Trophoblast cell (in vitro differentiated cells and primary cell): Measurements from ENCODE around the gene SPRED2.

Source experiments
- DNase-seq, 2 donors: peaks; one replicate each; pipeline ENCODE4 v3.0.0-alpha.2; 2016
- H2AFZ ChIP-seq: 2 replicates; pipeline ENCODE4 v1.6.1; 2013; ENCODE audit warnings: low read length, moderate library complexity, mild to moderate bottlenecking; ENCODE audit not compliant: insufficient read depth, poor library complexity
- H2AK5ac ChIP-seq: 2 replicates; pipeline ENCODE4 v1.6.1; 2013; ENCODE audit warnings: mild to moderate bottlenecking, low read length
- H2BK120ac ChIP-seq: 2 replicates; pipeline ENCODE4 v1.6.1; 2013; ENCODE audit warnings: low read length, mild to moderate bottlenecking, moderate library complexity; ENCODE audit not compliant: insufficient read depth, poor library complexity
- H2BK12ac ChIP-seq: 2 replicates; pipeline ENCODE4 v1.6.1; 2013; ENCODE audit warnings: mild to moderate bottlenecking, low read length, moderate library complexity
- H2BK5ac ChIP-seq: 2 replicates; pipeline ENCODE4 v1.6.1; 2013; ENCODE audit warnings: low read length, low read depth, moderate library complexity, mild to moderate bottlenecking; ENCODE audit not compliant: poor library complexity
- H3K14ac ChIP-seq: 2 replicates; pipeline ENCODE4 v1.6.1; 2013; ENCODE audit warnings: mild to moderate bottlenecking, low read length
- H3K18ac ChIP-seq: 2 replicates; pipeline ENCODE4 v1.6.1; 2013; ENCODE audit warnings: mild to moderate bottlenecking, low read length
- H3K23ac ChIP-seq: 2 replicates; pipeline ENCODE4 v1.6.1; 2013; ENCODE audit warnings: low read length
- H3K27ac ChIP-seq: 2 replicates; pipeline ENCODE4 v1.5.1; 2013; ENCODE audit warnings: low read depth, mild to moderate bottlenecking, inconsistent platforms, low read length, moderate library complexity
- H3K27me3 ChIP-seq: 2 replicates; pipeline ENCODE4 v1.6.1; 2013; ENCODE audit warnings: inconsistent platforms, mild to moderate bottlenecking, low read length, moderate library complexity; ENCODE audit not compliant: insufficient read depth
- H3K36me3 ChIP-seq, 2 experiments: 1 replicate in 1 of 2; 2 replicates in 1 of 2; pipeline ENCODE4 v1.6.1; 2013; ENCODE audit warnings: low read length in 2 of 2, mild to moderate bottlenecking in 2 of 2, moderate library complexity in 1 of 2; ENCODE audit not compliant: insufficient read depth in 2 of 2, control insufficient read depth in 1 of 2
- H3K4ac ChIP-seq: 2 replicates; pipeline ENCODE4 v1.6.1; 2013; ENCODE audit warnings: low read depth, mild to moderate bottlenecking, low read length, moderate library complexity
- H3K4me1 ChIP-seq, 2 experiments: 1 replicate in 1 of 2; 2 replicates in 1 of 2; pipeline ENCODE4 v1.6.1; 2013; ENCODE audit warnings: low read length in 2 of 2, mild to moderate bottlenecking in 2 of 2, moderate library complexity in 1 of 2; ENCODE audit not compliant: insufficient read depth in 2 of 2, control insufficient read depth in 1 of 2
- H3K4me2 ChIP-seq: 2 replicates; pipeline ENCODE4 v1.6.1; 2013; ENCODE audit warnings: inconsistent platforms, mild to moderate bottlenecking, low read length, moderate library complexity
- H3K4me3 ChIP-seq: 2 replicates; pipeline ENCODE4 v1.5.1; 2013; ENCODE audit warnings: mild to moderate bottlenecking, low read depth, low read length, inconsistent platforms
- H3K79me1 ChIP-seq: one replicate; pipeline ENCODE4 v1.6.1; 2013; ENCODE audit warnings: low read length
- H3K79me2 ChIP-seq: 2 replicates; pipeline ENCODE4 v1.6.1; 2013; ENCODE audit warnings: low read length, mild to moderate bottlenecking; ENCODE audit not compliant: control insufficient read depth, insufficient read depth, poor library complexity
- H3K9ac ChIP-seq: 2 replicates; pipeline ENCODE4 v1.6.1; 2013; ENCODE audit warnings: mild to moderate bottlenecking, low read length
- H3K9me3 ChIP-seq: 2 replicates; pipeline ENCODE4 v1.6.1; 2013; ENCODE audit warnings: low read depth, mild to moderate bottlenecking, control low read depth, inconsistent platforms, low read length; ENCODE audit not compliant: insufficient read depth
- H4K12ac ChIP-seq: 2 replicates; pipeline ENCODE4 v1.6.1; 2013; ENCODE audit warnings: low read depth, mild to moderate bottlenecking, low read length, moderate library complexity
- H4K8ac ChIP-seq: 2 replicates; pipeline ENCODE4 v1.6.1; 2013; ENCODE audit warnings: low read depth, mild to moderate bottlenecking, low read length, moderate library complexity
- H4K91ac ChIP-seq: one replicate; pipeline ENCODE4 v1.6.1; 2013; ENCODE audit warnings: low read depth, mild to moderate bottlenecking, low read length, moderate library complexity
- WGBS: extraction: QIAGEN DNeasy Blood & Tissue Kit; methylation state at CpG from one replicate; pipeline ENCODE4 v1.1.7; 2013; ENCODE audit warnings: missing lambda C conversion rate; ENCODE audit not compliant: insufficient read length, insufficient coverage; ENCODE audit errors: extremely low coverage; 5-methylcytosine and 5-hydroxymethylcytosine counted together

The SPRED2 gene

GRCh38 chr2:65367524-65367923 is 64.9 kb downstream of the SPRED2 start:
- no peak overlapping the region for H2AK5ac ChIP-seq
- no peak overlapping the region for H3K4me2 ChIP-seq
- H3K9ac ChIP-seq, result no peak overlapping the region
- no peak overlapping the region for H4K91ac ChIP-seq
- no peaks in the 10 kb centered on the region for H3K79me1 ChIP-seq
- no peaks in the 10 kb centered on the region for H3K9me3 ChIP-seq
- no peak overlapping the region for H3K18ac ChIP-seq
- H3K4me1 ChIP-seq, result peaks cover 0 to 8% of the 10 kb centered on the region in 2 experiments
- no peak overlapping the region for H4K8ac ChIP-seq
- H2BK12ac ChIP-seq, result no peak overlapping the region
- H3K79me2 ChIP-seq, result no peaks in the 10 kb centered on the region
- H3K14ac ChIP-seq, result no peak overlapping the region
- H3K36me3 ChIP-seq, result no peaks in the 10 kb centered on the region
- H3K27ac ChIP-seq, result no peak overlapping the region
- no peak overlapping the region for H3K4me3 ChIP-seq
- H3K23ac ChIP-seq, result no peak overlapping the region
- no peak overlapping the region for H2AFZ ChIP-seq
- H3K4ac ChIP-seq, result no peak overlapping the region
- H2BK5ac ChIP-seq, result no peak overlapping the region
- peak; percentile 91 to 93 for DNase-seq
- H3K27me3 ChIP-seq, result no peaks in the 10 kb centered on the region
- no peak overlapping the region for H2BK120ac ChIP-seq
- no CpG with 5 or more reads among the region's 4 CpGs for WGBS
- no peak overlapping the region for H4K12ac ChIP-seq

GRCh38 chr2:65366595-65367125 is 65.7 kb downstream of the SPRED2 start:
- Histone ChIP-seq H2BK12ac (no peak overlapping the region), H3K4me3 (no peak overlapping the region), H4K8ac (no peak overlapping the region), H3K14ac (no peak overlapping the region), H2AFZ (no peak overlapping the region), H3K23ac (no peak overlapping the region), H3K4me2 (no peak overlapping the region), H4K91ac (no peak overlapping the region), H4K12ac (no peak overlapping the region), H3K18ac (no peak overlapping the region), H3K79me1 (no peaks in the 10 kb centered on the region), H2BK5ac (no peak overlapping the region), H3K4me1 (peaks cover 0 to 8% of the 10 kb centered on the region in 2 experiments), H3K27me3 (no peaks in the 10 kb centered on the region), H3K36me3 (no peaks in the 10 kb centered on the region), H3K79me2 (no peaks in the 10 kb centered on the region), H3K9ac (no peak overlapping the region), H3K27ac (no peak overlapping the region), H3K4ac (no peak overlapping the region), H3K9me3 (no peaks in the 10 kb centered on the region), H2BK120ac (no peak overlapping the region), H2AK5ac (no peak overlapping the region)
- no CpG with 5 or more reads among the region's 10 CpGs for WGBS
- peak; percentile 80 to 94 for DNase-seq

- no peaks in the 10 kb centered on the region for H3K79me1 ChIP-seq
- no peak overlapping the region for H3K4ac ChIP-seq
- no CpG with 5 or more reads among the region's 2 CpGs for WGBS
Observed at GRCh38 chr2:65364986-65365733, 67.2 kb downstream of the SPRED2 start.

GRCh38 chr2:65363879-65364666 is 68.3 kb downstream of the SPRED2 start:
- H2BK12ac ChIP-seq, result no peak overlapping the region
- H4K12ac ChIP-seq, result no peak overlapping the region
- H3K79me2 ChIP-seq, result no peaks in the 10 kb centered on the region
- no peaks in the 10 kb centered on the region for H3K36me3 ChIP-seq
- no CpG with 5 or more reads among the region's 6 CpGs for WGBS
- no peak overlapping the region for H3K18ac ChIP-seq
- H4K91ac ChIP-seq, result no peak overlapping the region
- no peak overlapping the region for H3K4me3 ChIP-seq
- H3K4ac ChIP-seq, result no peak overlapping the region
- no peak overlapping the region for H2AFZ ChIP-seq
- no peaks in the 10 kb centered on the region for H3K79me1 ChIP-seq
- H4K8ac ChIP-seq, result no peak overlapping the region
- H3K9me3 ChIP-seq, result no peaks in the 10 kb centered on the region
- no peak for DNase-seq
- H3K9ac ChIP-seq, result no peak overlapping the region
- H3K27ac ChIP-seq, result no peak overlapping the region
- no peak overlapping the region for H2AK5ac ChIP-seq
- H3K23ac ChIP-seq, result no peak overlapping the region
- H3K4me1 ChIP-seq, result peaks cover 0 to 7% of the 10 kb centered on the region in 2 experiments
- no peaks in the 10 kb centered on the region for H3K27me3 ChIP-seq
- no peak overlapping the region for H2BK120ac ChIP-seq
- no peak overlapping the region for H3K4me2 ChIP-seq
- no peak overlapping the region for H3K14ac ChIP-seq
- H2BK5ac ChIP-seq, result no peak overlapping the region

More at GRCh38 chr2:65364986-65365733, 67.2 kb downstream of the SPRED2 start:
- Histone ChIP-seq H3K14ac (no peak overlapping the region), H3K27ac (no peak overlapping the region), H4K12ac (no peak overlapping the region), H3K79me2 (no peaks in the 10 kb centered on the region), H3K4me3 (no peak overlapping the region), H2BK5ac (no peak overlapping the region), H4K8ac (no peak overlapping the region), H2BK12ac (no peak overlapping the region), H3K23ac (no peak overlapping the region), H2BK120ac (no peak overlapping the region), H3K9me3 (no peaks in the 10 kb centered on the region), H3K36me3 (no peaks in the 10 kb centered on the region), H2AFZ (no peak overlapping the region), H3K9ac (no peak overlapping the region), H4K91ac (no peak overlapping the region), H3K18ac (no peak overlapping the region), H3K4me1 (peaks cover 0 to 5% of the 10 kb centered on the region in 2 experiments), H2AK5ac (no peak overlapping the region), H3K27me3 (no peaks in the 10 kb centered on the region), H3K4me2 (no peak overlapping the region)
- no peak for DNase-seq
